ENCODE data around the gene TIGD1. TPM values are rescaled to one million over a fixed set of nuclear protein-coding genes. Genes with fewer than 3 reads are reported as not detected.

The TIGD1 gene
- total and polyA plus RNA-seq, 3 donors from 2014 or later = 6.8 to 9.4 (median 9.2) TPM

DNA sequence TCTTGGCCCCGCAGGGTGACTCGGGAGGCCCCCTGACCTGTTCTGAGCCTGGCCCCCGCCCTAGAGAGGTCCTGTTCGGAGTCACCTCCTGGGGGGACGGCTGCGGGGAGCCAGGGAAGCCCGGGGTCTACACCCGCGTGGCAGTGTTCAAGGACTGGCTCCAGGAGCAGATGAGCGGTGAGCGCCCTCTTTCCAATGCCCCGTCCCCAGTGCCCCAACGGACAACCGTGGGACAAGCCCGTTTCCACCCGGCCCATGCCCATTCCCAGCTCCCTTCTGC lies 27.0 kb downstream of the TIGD1 start:
- WGBS, 2 donors = 6 to 13% methylated on average over 12 to 15 of the region's 16 CpGs
- Histone ChIP-seq H3K36me3 (ENCODE audit: low read depth, missing control alignments) (no peaks in the 10 kb centered on the region), H3K9me3 (no peaks in the 10 kb centered on the region), H3K27ac (no peak overlapping the region), H3K4me1 (peaks cover 8% of the 10 kb centered on the region), H3K4me3 (peak overlapping the region in 1 of 2 donors; percentile 32), H3K27me3 (no peaks in the 10 kb centered on the region)
- DNase-seq = no peak
- intact Hi-C loops (cut with DNase I; ENCODE audit: low total_unique reads) = no loop called here
- TF ChIP-seq POLR2A (IDR thresholded peaks at IDR 0.05) (no peak), CTCF (IDR thresholded peaks at IDR 0.05) (no peak)

DNA sequence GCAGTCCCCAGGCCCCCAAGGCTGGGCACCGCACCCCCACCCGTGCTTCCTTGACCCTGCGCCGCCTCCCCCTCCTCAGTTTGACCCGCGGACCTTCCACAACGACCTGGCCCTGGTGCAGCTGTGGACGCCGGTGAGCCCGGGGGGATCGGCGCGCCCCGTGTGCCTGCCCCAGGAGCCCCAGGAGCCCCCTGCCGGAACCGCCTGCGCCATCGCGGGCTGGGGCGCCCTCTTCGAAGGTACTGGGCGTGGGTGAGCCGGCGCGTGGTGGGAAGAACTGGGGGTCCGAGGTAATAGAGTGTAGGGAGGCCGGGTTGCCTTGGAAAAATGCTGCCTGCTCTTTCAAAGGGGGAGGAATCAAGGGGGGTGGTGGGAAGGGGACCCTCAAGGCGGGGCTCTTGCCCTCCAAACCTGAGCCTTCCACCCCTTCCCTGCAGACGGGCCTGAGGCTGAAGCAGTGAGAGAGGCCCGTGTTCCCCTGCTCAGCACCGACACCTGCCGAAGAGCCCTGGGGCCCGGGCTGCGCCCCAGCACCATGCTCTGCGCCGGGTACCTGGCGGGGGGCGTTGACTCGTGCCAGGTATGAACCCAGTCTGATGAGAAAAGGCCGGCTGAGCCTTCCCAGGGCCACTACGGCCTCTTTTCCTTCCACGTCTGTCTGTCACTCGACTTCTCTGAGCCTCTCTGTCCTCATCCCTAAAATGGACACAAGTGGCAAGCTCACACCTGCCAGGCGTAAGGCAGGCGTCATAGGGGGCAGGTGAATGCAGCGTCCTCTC lies 27.5 kb downstream of the TIGD1 start:
- no peak overlapping the region for H3K27ac ChIP-seq
- intact Hi-C loops (cut with DNase I; ENCODE audit: low total_unique reads) = no loop called here
- H3K4me3 ChIP-seq = peak overlapping the region; percentile 12 to 32
- H3K27me3 ChIP-seq = no peaks in the 10 kb centered on the region
- no peaks in the 10 kb centered on the region for H3K36me3 ChIP-seq (ENCODE audit: low read depth, missing control alignments)
- no peak for DNase-seq
- H3K4me1 ChIP-seq = peaks cover 8% of the 10 kb centered on the region
- TF ChIP-seq POLR2A (IDR thresholded peaks at IDR 0.05) (no peak), CTCF (IDR thresholded peaks at IDR 0.05) (no peak)
- H3K9me3 ChIP-seq = no peaks in the 10 kb centered on the region
- 10 to 16% methylated on average over 15 to 28 of the region's 46 CpGs for WGBS, 2 donors

GRCh38 chr2:232521959-232522622 lies 28.3 kb downstream of the TIGD1 start:
- peaks cover 8% of the 10 kb centered on the region for H3K4me1 ChIP-seq
- H3K4me3 ChIP-seq = peak overlapping the region; percentile 12 to 32
- H3K36me3 ChIP-seq (ENCODE audit: low read depth, missing control alignments) = no peaks in the 10 kb centered on the region
- no peaks in the 10 kb centered on the region for H3K27me3 ChIP-seq
- H3K27ac ChIP-seq = no peak overlapping the region
- intact Hi-C loops (cut with DNase I; ENCODE audit: low total_unique reads) = no loop called here
- WGBS, 2 donors = 0 to 2% methylated on average over 1 to 9 of the region's 66 CpGs
- TF ChIP-seq POLR2A (IDR thresholded peaks at IDR 0.05) = no peak
- peak; percentile 84 to 99 (median 87) for TF ChIP-seq CTCF (IDR thresholded peaks at IDR 0.05)
- no peaks in the 10 kb centered on the region for H3K9me3 ChIP-seq
- peak; percentile 74 for DNase-seq

- Histone ChIP-seq H3K36me3 (ENCODE audit: low read depth, missing control alignments) (no peaks in the 10 kb centered on the region), H3K4me3 (no peak overlapping the region), H3K9me3 (no peaks in the 10 kb centered on the region), H3K27ac (no peak overlapping the region), H3K27me3 (no peaks in the 10 kb centered on the region), H3K4me1 (peaks cover 8% of the 10 kb centered on the region)
- 89 to 94% methylated on average over 4 to 14 of the region's 14 CpGs for WGBS, 2 donors
- intact Hi-C loops (cut with DNase I; ENCODE audit: low total_unique reads) = no loop called here
- TF ChIP-seq POLR2A (IDR thresholded peaks at IDR 0.05) (no peak), CTCF (IDR thresholded peaks at IDR 0.05) (no peak)
- no peak for DNase-seq
Measured at GRCh38 chr2:232521098-232521497, 29.3 kb downstream of the TIGD1 start.
